GM20000 (cell line): ENCODE measurements around the gene TTLL5.

Source experiments
- DNase-seq: peaks from one replicate; pipeline ENCODE4 v3.0.0; 2012; ENCODE audit warnings: low spot score
- CTCF ChIP-seq: IDR thresholded peaks from 2 replicates; pipeline ENCODE4 v1.5.1; 2012; ENCODE audit warnings: mild to moderate bottlenecking, control low read depth; ENCODE audit errors: extremely low read depth, missing control alignments

TTLL5 gene

DNA sequence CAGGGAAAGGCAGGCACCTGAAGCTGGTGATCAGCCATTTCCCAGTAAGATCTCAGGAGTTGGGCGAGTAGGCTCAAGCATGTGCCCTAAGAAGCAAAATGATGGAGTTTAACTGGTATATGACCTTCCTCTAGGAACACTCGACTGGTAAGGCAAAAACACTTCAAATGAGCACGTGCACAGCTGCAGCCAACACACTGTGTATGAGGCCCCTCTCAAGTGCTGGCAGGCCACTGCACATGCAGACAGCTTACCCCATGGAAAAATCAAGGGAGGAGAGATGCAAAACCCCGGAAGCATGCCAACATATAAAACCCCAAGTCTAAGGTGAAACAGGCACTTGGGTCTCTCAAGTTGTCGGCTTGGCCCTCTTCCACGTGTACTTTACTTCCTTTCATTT lies 39.2 kb downstream of the TTLL5 start:
- no peak for TF ChIP-seq CTCF
- no peak for DNase-seq

GRCh38 chr14:75702122-75702521 lies 41.1 kb downstream of the TTLL5 start:
- no peak for DNase-seq
- TF ChIP-seq CTCF, result no peak

GRCh38 chr14:75702616-75703261 lies 41.7 kb downstream of the TTLL5 start:
- DNase-seq, result no peak

GRCh38 chr14:75703467-75703866 lies 42.4 kb downstream of the TTLL5 start:
- DNase-seq, result no peak
- TF ChIP-seq CTCF, result no peak

More at GRCh38 chr14:75702616-75703261, 41.7 kb downstream of the TTLL5 start:
- no peak for TF ChIP-seq CTCF

GRCh38 chr14:75705014-75705413 lies 44.0 kb downstream of the TTLL5 start:
- DNase-seq, result no peak
- TF ChIP-seq CTCF, result no peak

- peak; percentile 71 for TF ChIP-seq CTCF
- DNase-seq, result peak; percentile 67
These were observed 48.3 kb downstream of the TTLL5 start for GRCh38 chr14:75709207-75709812.

GRCh38 chr14:75711105-75711795 lies 50.2 kb downstream of the TTLL5 start:
- peak; percentile 45 for DNase-seq
- TF ChIP-seq CTCF, result peak; percentile 51
